ENCODE measurements around the gene LTV1.

DNA sequence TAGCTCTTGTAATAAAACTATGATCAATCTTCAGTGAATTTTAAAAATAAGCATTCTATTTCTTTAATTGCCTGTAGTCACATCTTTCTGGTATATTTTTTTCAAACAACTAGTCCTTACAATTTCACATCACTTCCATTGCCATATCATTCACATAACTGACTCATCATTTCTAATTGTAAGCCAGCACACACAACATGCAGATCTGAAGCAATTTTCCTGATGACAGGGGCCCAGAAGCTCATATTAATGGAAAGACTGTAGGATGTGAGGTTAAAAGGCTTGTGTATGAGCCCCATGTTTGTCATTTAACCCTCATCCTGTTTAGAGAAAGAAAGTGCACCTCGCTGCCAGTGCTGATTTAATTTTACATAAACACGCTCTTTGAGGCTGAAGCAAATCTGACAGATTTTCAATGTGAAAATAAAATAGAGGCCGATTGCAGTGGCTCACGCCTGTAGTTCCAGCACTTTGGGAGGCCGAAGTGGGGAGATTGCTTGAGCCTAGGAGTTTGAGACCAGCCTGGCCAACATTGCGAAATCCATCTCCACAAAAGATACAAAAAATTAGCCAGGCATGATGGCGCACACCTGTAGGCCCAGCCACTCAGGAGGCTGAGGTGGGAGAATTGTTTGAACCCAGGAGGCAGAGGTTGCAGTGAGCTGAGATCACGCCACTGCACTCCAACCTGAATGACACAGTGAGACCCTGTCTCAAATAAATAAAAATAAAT lies 40.1 kb upstream of the LTV1 start:
- TF ChIP-seq, protein P1, sequence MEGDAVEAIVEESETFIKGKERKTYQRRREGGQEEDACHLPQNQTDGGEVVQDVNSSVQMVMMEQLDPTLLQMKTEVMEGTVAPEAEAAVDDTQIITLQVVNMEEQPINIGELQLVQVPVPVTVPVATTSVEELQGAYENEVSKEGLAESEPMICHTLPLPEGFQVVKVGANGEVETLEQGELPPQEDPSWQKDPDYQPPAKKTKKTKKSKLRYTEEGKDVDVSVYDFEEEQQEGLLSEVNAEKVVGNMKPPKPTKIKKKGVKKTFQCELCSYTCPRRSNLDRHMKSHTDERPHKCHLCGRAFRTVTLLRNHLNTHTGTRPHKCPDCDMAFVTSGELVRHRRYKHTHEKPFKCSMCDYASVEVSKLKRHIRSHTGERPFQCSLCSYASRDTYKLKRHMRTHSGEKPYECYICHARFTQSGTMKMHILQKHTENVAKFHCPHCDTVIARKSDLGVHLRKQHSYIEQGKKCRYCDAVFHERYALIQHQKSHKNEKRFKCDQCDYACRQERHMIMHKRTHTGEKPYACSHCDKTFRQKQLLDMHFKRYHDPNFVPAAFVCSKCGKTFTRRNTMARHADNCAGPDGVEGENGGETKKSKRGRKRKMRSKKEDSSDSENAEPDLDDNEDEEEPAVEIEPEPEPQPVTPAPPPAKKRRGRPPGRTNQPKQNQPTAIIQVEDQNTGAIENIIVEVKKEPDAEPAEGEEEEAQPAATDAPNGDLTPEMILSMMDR (conservative IDR thresholded peaks at IDR 0.05; ENCODE audit: low read depth, low read length) = no peak
- TF ChIP-seq EZH2 (IDR thresholded peaks at IDR 0.05; ENCODE audit: low read length, unreplicated experiment) = no peak
